Body of pancreas (tissue), 4 donors: ENCODE results near the gene KAT2A.

Experiments used
- CTCF ChIP-seq, 7 experiments: fragments of 450-650 bp in 4 of 7; fragments of 200-600 bp in 3 of 7; sonication (generic) in 3 of 7; IDR thresholded peaks; one replicate each; pipeline ENCODE4 v1.5.1; 2016 to 2019; ENCODE audit warnings: antibody characterized with exemption in 7 of 7
- POLR2A ChIP-seq, 3 donors: fragments of 450-650 bp; IDR thresholded peaks; one replicate each; pipeline ENCODE4 v1.6.1; 2016; ENCODE audit warnings: antibody characterized with exemption in 3 of 3, mild to moderate bottlenecking in 2 of 3

DNA sequence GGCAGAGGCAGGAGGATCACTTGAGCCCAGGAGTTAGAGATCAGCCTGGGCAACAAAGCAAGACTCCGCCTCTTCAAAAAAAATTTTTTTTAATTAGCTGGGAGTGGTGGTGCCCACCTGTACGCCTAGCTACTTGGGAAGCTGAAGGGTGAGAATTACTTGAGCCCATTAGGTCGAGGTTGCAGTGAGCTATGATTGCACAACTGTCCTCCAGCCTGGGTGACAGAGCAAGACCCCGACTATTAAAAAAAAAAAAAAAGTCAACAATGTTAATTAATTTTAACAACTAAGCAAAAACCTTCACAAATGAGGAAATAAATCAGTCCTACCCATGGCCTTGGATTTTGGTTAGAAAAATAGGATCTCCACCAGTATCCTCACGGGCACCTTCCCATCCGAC is 14.0 kb downstream of the KAT2A start:
- TF ChIP-seq CTCF (IDR thresholded peaks at IDR 0.05) (no peak), POLR2A (IDR thresholded peaks at IDR 0.05) (no peak)
